ENCODE data around the gene NRBF2. TPM values are rescaled to one million over a fixed set of nuclear protein-coding genes. Genes with fewer than 3 reads are reported as not detected.

The NRBF2 gene
- polyA plus RNA-seq, 1 experiment: 20.7 TPM

DNA sequence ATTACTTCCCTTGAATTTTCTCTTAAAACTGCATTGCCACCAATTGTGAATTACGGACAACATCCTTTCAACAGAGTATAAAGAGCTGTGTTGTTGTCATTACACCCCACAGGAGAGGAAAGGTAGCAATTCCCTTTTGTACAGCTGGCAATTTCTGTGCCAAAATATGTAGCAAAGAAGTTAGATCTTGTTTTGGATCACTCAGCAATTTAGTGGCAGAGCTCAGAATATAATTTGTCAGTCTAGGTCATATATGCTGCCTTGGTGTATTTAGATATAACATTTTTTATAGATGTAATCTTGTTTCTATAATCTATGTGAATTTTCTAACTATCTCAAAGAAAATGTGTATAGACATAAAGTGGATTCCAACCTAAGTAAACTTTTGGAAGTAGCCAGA lies 38.8 kb downstream of the NRBF2 start:
- TF ChIP-seq, protein P1, sequence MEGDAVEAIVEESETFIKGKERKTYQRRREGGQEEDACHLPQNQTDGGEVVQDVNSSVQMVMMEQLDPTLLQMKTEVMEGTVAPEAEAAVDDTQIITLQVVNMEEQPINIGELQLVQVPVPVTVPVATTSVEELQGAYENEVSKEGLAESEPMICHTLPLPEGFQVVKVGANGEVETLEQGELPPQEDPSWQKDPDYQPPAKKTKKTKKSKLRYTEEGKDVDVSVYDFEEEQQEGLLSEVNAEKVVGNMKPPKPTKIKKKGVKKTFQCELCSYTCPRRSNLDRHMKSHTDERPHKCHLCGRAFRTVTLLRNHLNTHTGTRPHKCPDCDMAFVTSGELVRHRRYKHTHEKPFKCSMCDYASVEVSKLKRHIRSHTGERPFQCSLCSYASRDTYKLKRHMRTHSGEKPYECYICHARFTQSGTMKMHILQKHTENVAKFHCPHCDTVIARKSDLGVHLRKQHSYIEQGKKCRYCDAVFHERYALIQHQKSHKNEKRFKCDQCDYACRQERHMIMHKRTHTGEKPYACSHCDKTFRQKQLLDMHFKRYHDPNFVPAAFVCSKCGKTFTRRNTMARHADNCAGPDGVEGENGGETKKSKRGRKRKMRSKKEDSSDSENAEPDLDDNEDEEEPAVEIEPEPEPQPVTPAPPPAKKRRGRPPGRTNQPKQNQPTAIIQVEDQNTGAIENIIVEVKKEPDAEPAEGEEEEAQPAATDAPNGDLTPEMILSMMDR (IDR thresholded peaks at IDR 0.05; ENCODE audit: insufficient read depth, low read depth, low read length): no peak
- DNase-seq (ENCODE audit: low read depth): no peak
- ChIA-PET POLR2A (no interaction called here), CTCF (interaction anchor here (10.8 kb wide), 1 partner anchor 548 kb away, joined by 148 read pairs; no protein-coding TSS in a partner anchor)
- Histone ChIP-seq H3K27me3 (ENCODE audit: control insufficient read depth, insufficient read depth, low read length) (no peaks in the 10 kb centered on the region), H3K4me3 (ENCODE audit: low read depth, low read length) (no peak overlapping the region), H3K36me3 (ENCODE audit: control insufficient read depth, insufficient read depth, low read length) (peaks cover 1% of the 10 kb centered on the region; the same call in 1 of the 2 replicates)

DNA sequence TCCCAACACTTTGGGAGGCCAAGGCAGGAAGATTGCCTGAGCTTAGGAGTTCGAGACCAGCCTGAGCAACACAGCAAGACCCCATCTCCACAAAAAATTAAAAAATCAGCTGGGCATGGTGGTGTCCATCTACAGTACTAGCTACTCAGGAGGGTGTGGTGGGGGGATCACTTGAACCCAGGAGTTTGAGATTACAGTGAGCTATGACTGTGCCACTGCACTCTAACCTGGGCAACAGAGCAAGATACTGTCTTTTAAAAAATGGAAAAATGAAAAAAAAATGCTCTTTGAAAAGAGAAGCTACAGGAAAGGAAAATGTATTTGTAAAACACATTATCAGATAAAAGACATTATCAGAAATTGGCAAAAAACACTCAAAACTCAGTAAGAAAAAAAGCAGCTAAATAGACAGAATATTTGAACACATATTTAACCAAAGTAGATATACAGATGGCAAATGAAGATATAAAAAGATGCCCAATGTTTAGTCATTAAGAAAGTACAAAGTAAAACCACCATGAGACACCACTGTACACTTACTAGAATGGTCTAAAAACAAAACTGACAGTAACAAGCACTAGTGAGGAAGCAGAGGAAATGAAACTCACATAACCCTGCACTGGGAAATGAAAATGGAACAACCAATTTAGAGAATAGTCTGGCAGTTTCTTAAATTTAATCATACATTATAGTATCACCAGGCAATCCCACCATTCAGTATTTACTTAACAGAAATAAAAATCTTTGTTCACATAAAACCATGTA lies 40.5 kb downstream of the NRBF2 start:
- ChIA-PET CTCF (interaction anchor here (0.6 to 0.7 kb wide), 2 partner anchors 323 to 549 kb away, joined by 3 to 4 read pairs; no protein-coding TSS in a partner anchor), POLR2A (no interaction called here)
- TF ChIP-seq, protein P1 (IDR thresholded peaks at IDR 0.05; ENCODE audit: insufficient read depth, low read depth, low read length): no peak
- peaks cover 3% of the 10 kb centered on the region; the same call in 1 of the 2 replicates for H3K36me3 ChIP-seq (ENCODE audit: control insufficient read depth, insufficient read depth, low read length)
- H3K4me3 ChIP-seq (ENCODE audit: low read depth, low read length): no peak overlapping the region
- no peak for DNase-seq (ENCODE audit: low read depth)
- H3K27me3 ChIP-seq (ENCODE audit: control insufficient read depth, insufficient read depth, low read length): no peaks in the 10 kb centered on the region

DNA sequence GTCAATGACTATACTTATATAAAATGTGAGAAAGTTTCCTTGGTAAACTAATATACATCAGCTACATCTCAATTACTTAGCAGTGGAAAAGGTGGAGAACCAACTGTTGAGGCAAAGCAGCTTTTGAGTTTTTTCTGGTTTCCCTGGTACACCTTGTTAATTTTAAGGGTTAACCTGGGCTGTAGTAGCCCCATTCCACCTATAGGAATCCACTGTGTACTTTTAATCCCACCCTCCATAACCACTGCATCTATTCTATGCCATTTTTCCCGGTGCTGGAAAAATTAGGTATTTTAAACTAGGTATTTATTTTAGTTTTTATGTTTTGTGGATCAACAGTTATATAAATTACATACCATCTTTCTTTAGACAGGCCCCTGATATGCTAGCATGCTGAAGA lies 42.4 kb downstream of the NRBF2 start:
- no peaks in the 10 kb centered on the region for H3K27me3 ChIP-seq (ENCODE audit: control insufficient read depth, insufficient read depth, low read length)
- no peak overlapping the region for H3K4me3 ChIP-seq (ENCODE audit: low read depth, low read length)
- ChIA-PET POLR2A (no interaction called here), CTCF (interaction anchor here (1.2 kb wide), 1 partner anchor 17 kb away, joined by 3 read pairs; no protein-coding TSS in a partner anchor)
- TF ChIP-seq, protein P1 (IDR thresholded peaks at IDR 0.05; ENCODE audit: insufficient read depth, low read depth, low read length): no peak
- no peak for DNase-seq (ENCODE audit: low read depth)
- H3K36me3 ChIP-seq (ENCODE audit: control insufficient read depth, insufficient read depth, low read length): peaks cover 3% of the 10 kb centered on the region; the same call in 1 of the 2 replicates

DNA sequence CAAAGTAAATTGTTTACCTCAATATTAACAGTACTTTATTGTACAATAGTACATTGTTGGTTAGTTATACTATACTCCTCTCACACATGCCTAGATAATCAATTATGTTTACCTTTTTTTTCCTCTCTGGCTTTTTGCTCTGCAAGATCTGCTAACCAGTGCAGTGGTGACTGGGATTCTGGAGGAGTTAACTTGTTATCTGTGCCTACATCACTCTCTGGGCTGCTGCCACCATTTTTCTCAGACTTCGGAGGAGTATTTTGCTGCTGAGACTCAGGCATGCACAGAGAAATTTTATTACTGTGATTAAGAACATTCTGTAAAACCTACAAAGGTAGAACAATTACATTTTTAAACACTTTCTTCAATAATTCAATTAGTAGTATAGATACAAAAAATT lies 59.7 kb downstream of the NRBF2 start:
- no peak for DNase-seq (ENCODE audit: low read depth)
- ChIA-PET POLR2A (no interaction called here), CTCF (interaction anchor here (1.2 kb wide), 1 partner anchor 26 kb away, joined by 4 read pairs; no protein-coding TSS in a partner anchor)
- Histone ChIP-seq H3K36me3 (ENCODE audit: control insufficient read depth, insufficient read depth, low read length) (peaks cover 3% of the 10 kb centered on the region), H3K27me3 (ENCODE audit: control insufficient read depth, insufficient read depth, low read length) (no peaks in the 10 kb centered on the region), H3K4me3 (ENCODE audit: low read depth, low read length) (no peak overlapping the region)
- TF ChIP-seq, protein P1 (IDR thresholded peaks at IDR 0.05; ENCODE audit: insufficient read depth, low read depth, low read length): no peak

DNA sequence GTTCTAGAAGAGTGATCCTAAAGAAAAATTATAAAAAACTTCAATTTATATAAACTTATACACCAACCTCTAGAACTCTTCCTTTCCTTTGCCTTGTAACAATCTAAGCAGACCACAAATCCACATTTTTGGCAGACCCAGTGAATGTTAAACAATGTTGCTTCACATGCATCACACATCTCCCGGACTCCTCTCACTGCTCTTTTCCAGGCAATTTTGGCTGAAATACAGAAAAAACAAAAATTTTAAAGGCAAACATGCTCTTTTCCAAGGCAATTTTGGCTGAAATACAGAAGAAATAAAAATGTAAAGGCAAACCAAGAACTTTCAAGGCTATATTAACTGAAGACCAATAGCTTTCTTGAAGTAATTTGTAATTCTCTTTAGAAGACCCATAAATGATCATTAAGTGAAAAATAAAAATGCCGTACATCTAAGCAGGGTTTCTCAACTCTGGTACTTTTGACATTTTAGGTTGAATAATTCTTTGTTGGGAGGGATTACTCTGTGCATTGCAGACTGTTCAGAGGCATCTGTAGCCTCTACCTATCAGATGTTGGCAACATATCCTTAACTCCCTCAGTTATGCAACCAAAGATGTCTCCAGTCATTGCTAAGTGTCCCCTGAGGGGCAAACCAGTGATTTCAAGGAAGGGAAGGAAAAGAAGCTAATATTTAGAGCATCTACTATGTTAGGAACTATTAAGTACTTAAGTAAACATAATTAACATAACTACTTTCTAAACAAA lies 64.4 kb downstream of the NRBF2 start:
- TF ChIP-seq, protein P1 (IDR thresholded peaks at IDR 0.05; ENCODE audit: insufficient read depth, low read depth, low read length): no peak
- Histone ChIP-seq H3K27me3 (ENCODE audit: control insufficient read depth, insufficient read depth, low read length) (no peaks in the 10 kb centered on the region), H3K36me3 (ENCODE audit: control insufficient read depth, insufficient read depth, low read length) (no peaks in the 10 kb centered on the region; the same call in none of the 2 replicates), H3K4me3 (ENCODE audit: low read depth, low read length) (no peak overlapping the region)
- ChIA-PET CTCF (interaction anchor here (1.8 kb wide), 1 partner anchor 432 kb away, joined by 6 read pairs; no protein-coding TSS in a partner anchor), POLR2A (no interaction called here)
- peak; percentile 39 for DNase-seq (ENCODE audit: low read depth)

All from BJ (cell line).